HG03196 (cell line): ENCODE data around the gene EHF.

Source experiments
- ATAC-seq: cut with Tn5 transposase; IDR thresholded peaks from one replicate; pipeline ENCODE4 v1.9.1; 2021; ENCODE audit not compliant: unreplicated experiment

The EHF gene

GRCh38 chr11:34643311-34643710 lies 22.4 kb downstream of the EHF start:
- no peak for ATAC-seq

GRCh38 chr11:34643846-34644245 lies 23.0 kb downstream of the EHF start:
- ATAC-seq: no peak

- ATAC-seq: no peak
Measured at GRCh38 chr11:34644669-34645406, 23.9 kb downstream of the EHF start.

- ATAC-seq: no peak
Measured at GRCh38 chr11:34646431-34646830, 25.5 kb downstream of the EHF start.

GRCh38 chr11:34647131-34647530 lies 26.2 kb downstream of the EHF start:
- no peak for ATAC-seq

- ATAC-seq: no peak
Measured at GRCh38 chr11:34647532-34647931, 26.6 kb downstream of the EHF start.

- ATAC-seq: no peak
Measured at GRCh38 chr11:34648036-34648435, 27.1 kb downstream of the EHF start.

GRCh38 chr11:34649597-34649996 lies 28.7 kb downstream of the EHF start:
- no peak for ATAC-seq

GRCh38 chr11:34650528-34650927 lies 29.6 kb downstream of the EHF start:
- peak; percentile 85 for ATAC-seq

- no peak for ATAC-seq
Measured at GRCh38 chr11:34651551-34651950, 30.7 kb downstream of the EHF start.

- no peak for ATAC-seq
Measured at GRCh38 chr11:34652191-34652973, 31.5 kb downstream of the EHF start.

GRCh38 chr11:34653031-34653430 lies 32.1 kb downstream of the EHF start:
- ATAC-seq: no peak

- no peak for ATAC-seq
Measured at GRCh38 chr11:34653851-34654482, 33.1 kb downstream of the EHF start.

- no peak for ATAC-seq
Measured at GRCh38 chr11:34654483-34655334, 33.8 kb downstream of the EHF start.

- ATAC-seq: no peak
Measured at GRCh38 chr11:34655335-34656008, 34.6 kb downstream of the EHF start.

GRCh38 chr11:34656062-34656720 lies 35.3 kb downstream of the EHF start:
- no peak for ATAC-seq

- ATAC-seq: no peak
Measured at GRCh38 chr11:34658071-34659015, 37.5 kb downstream of the EHF start.

- no peak for ATAC-seq
Measured at GRCh38 chr11:34659096-34659733, 38.3 kb downstream of the EHF start.
